ENCODE results near the gene USH2A. TPM values are rescaled to one million over a fixed set of nuclear protein-coding genes. Genes with fewer than 3 reads are reported as not detected.

The USH2A gene
- total RNA-seq, 3 donors from 2014 or later = not detected

- DNase-seq (ENCODE audit: low spot score in 2 of 2) = no peak
- Histone ChIP-seq H3K27me3 (no peaks in the 10 kb centered on the region), H3K4me1 (no peaks in the 10 kb centered on the region), H3K27ac (no peak overlapping the region), H3K9me3 (no peaks in the 10 kb centered on the region), H3K36me3 (no peaks in the 10 kb centered on the region), H3K4me3 (no peak overlapping the region)
- no peak for TF ChIP-seq CTCF (IDR thresholded peaks at IDR 0.05)
- TF ChIP-seq POLR2AphosphoS5 (IDR thresholded peaks at IDR 0.05) = no peak
- TF ChIP-seq POLR2A (IDR thresholded peaks at IDR 0.05) = no peak
- intact Hi-C loops (cut with DNase I; ENCODE audit: low total_unique reads) = no loop called here
These were observed 176.6 kb downstream of the USH2A start for GRCh38 chr1:216246577-216247203.

- Histone ChIP-seq H3K4me1 (no peaks in the 10 kb centered on the region), H3K4me3 (no peak overlapping the region), H3K27me3 (no peaks in the 10 kb centered on the region), H3K36me3 (no peaks in the 10 kb centered on the region), H3K27ac (no peak overlapping the region), H3K9me3 (no peaks in the 10 kb centered on the region)
- no peak for TF ChIP-seq POLR2AphosphoS5 (IDR thresholded peaks at IDR 0.05)
- no peak for DNase-seq (ENCODE audit: low spot score in 2 of 2)
- intact Hi-C loops (cut with DNase I; ENCODE audit: low total_unique reads) = no loop called here
These were observed 184.4 kb downstream of the USH2A start for GRCh38 chr1:216238844-216239243.

DNA sequence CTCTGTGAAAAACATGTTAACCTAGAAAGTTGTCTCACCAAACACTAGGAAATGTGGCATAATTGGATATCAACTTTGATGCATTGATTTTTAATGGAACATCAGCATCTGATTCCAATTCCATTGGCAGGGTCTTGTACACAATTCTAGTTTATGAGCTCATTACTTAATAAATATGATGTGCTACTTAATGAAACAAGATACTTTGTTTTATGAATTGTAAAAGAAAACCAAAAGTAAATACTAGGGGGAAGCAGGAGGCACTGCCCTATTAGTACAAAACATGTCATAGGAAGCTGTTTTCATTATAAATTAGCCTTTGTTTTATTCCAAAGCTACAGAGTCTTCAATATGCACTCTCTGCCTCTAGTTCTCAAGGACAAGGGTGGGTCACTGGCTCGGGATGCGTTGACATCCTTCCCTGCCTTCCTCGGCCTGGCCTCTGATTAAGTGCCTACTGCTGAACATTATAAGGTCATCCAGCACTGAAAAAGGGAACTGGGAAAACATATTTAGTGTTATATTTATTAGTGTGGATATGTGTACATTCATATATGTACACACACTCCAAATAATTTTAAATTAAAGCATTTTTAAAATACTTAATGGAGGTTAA lies 185.2 kb downstream of the USH2A start:
- no peaks in the 10 kb centered on the region for H3K27me3 ChIP-seq
- intact Hi-C loops (cut with DNase I; ENCODE audit: low total_unique reads) = no loop called here
- TF ChIP-seq POLR2AphosphoS5 (IDR thresholded peaks at IDR 0.05) = no peak
- no peak for TF ChIP-seq POLR2A (IDR thresholded peaks at IDR 0.05)
- no peak for TF ChIP-seq CTCF (IDR thresholded peaks at IDR 0.05)

GRCh38 chr1:216224233-216224632 lies 199.0 kb downstream of the USH2A start:
- Histone ChIP-seq H3K36me3 (no peaks in the 10 kb centered on the region), H3K27me3 (no peaks in the 10 kb centered on the region), H3K4me1 (no peaks in the 10 kb centered on the region), H3K9me3 (no peaks in the 10 kb centered on the region), H3K4me3 (no peak overlapping the region), H3K27ac (no peak overlapping the region)
- no peak for DNase-seq (ENCODE audit: low spot score in 2 of 2)
- intact Hi-C loops (cut with DNase I; ENCODE audit: low total_unique reads) = no loop called here
- no peak for TF ChIP-seq POLR2AphosphoS5 (IDR thresholded peaks at IDR 0.05)
- TF ChIP-seq POLR2A (IDR thresholded peaks at IDR 0.05) = no peak
- no peak for TF ChIP-seq CTCF (IDR thresholded peaks at IDR 0.05)

More for the DNA sequence above, 185.2 kb downstream of the USH2A start:
- no peak for DNase-seq (ENCODE audit: low spot score in 2 of 2)
- no peaks in the 10 kb centered on the region for H3K9me3 ChIP-seq
- no peak overlapping the region for H3K27ac ChIP-seq
- H3K4me1 ChIP-seq = no peaks in the 10 kb centered on the region
- no peaks in the 10 kb centered on the region for H3K36me3 ChIP-seq
- H3K4me3 ChIP-seq = no peak overlapping the region

DNA sequence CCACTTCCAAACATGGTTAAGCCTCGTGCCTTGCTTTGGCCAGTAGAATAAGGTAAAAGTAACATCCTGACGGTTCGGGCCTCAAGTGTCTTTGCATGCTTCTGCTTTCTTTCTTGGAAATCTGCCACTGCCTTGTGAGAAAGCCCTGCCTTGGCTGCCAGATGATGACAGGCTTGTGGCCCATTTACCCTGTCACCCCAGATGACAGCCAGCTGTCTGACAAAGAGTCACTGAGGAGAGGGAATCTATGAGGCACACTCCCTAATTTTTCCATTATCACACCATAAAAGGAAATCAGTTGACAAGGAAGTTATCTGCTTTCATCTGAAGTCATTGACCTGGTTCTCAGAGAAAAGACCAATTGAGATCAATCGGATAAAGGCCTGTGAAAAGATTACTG lies 199.8 kb downstream of the USH2A start:
- intact Hi-C loops (cut with DNase I; ENCODE audit: low total_unique reads) = no loop called here
- TF ChIP-seq POLR2AphosphoS5 (IDR thresholded peaks at IDR 0.05) (no peak), CTCF (IDR thresholded peaks at IDR 0.05) (no peak), POLR2A (IDR thresholded peaks at IDR 0.05) (no peak)
- Histone ChIP-seq H3K27ac (no peak overlapping the region), H3K4me3 (no peak overlapping the region), H3K9me3 (no peaks in the 10 kb centered on the region), H3K27me3 (no peaks in the 10 kb centered on the region), H3K4me1 (no peaks in the 10 kb centered on the region), H3K36me3 (no peaks in the 10 kb centered on the region)
- DNase-seq (ENCODE audit: low spot score in 2 of 2) = no peak

All from breast epithelium (tissue), 4 donors.